Measurements from ENCODE around the gene EML3.
"Not testable (repeated sequence)": the region's sequence is repeated elsewhere in the genome, so short reads cannot be mapped to it uniquely, and the experiment has no call there.

Gene EML3

GRCh38 chr11:62621027-62621566 is 8.5 kb upstream of the EML3 start:
- in situ Hi-C loops (cut with MboI; ENCODE audit: low sequenced_read_pairs): no loop called here

GRCh38 chr11:62616957-62617356 is 4.4 kb upstream of the EML3 start:
- in situ Hi-C loops (cut with MboI; ENCODE audit: low sequenced_read_pairs): not testable (repeated sequence)

DNA sequence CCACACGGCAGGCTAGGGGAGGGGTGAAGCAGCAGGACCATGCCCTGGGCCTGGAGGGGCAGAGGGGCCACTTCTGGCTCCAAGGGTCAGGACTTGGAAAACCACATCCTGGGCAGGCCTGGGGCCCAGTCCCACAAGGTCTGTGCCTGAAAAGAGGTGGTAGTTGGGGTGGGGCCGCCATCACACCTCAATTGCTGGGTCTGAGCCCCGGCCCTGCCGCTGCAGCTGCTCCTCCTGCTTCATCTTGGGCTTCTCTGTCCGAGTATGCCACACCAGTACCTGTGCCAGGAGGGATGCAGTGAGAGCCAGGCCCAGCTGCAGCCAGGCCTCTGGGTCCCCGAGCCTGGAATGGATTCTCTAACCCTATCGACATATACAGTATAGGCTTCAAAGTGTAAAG is 2.9 kb upstream of the EML3 start:
- in situ Hi-C loops (cut with MboI; ENCODE audit: low sequenced_read_pairs): no loop called here

- in situ Hi-C loops (cut with MboI; ENCODE audit: low sequenced_read_pairs): no loop called here
Measured at GRCh38 chr11:62614275-62614674, 1.7 kb upstream of the EML3 start.

DNA sequence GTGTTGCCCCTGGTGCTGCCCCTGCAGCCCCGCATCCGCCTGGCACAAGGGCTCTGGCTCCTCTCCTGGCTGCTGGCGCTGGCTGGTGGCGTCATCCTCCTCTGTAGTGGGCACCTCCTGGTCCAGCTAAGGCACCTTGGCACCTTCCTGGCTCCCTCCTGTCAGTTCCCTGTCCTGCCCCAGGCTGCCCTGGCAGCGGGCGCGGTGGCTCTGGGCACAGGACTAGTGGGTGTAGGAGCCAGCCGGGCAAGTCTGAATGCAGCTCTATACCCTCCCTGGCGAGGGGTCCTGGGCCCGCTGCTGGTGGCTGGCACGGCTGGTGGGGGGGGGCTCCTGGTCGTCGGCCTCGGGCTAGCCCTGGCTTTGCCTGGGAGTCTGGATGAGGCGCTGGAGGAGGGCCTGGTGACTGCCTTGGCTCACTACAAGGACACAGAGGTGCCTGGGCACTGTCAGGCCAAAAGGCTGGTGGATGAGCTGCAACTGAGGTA is 760 bp upstream of the EML3 start:
- in situ Hi-C loops (cut with MboI; ENCODE audit: low sequenced_read_pairs): no loop called here

GRCh38 chr11:62611705-62612365 is 740 bp downstream of the EML3 start:
- in situ Hi-C loops (cut with MboI; ENCODE audit: low sequenced_read_pairs): no loop called here

GRCh38 chr11:62610814-62611704 is 1.5 kb downstream of the EML3 start:
- in situ Hi-C loops (cut with MboI; ENCODE audit: low sequenced_read_pairs): no loop called here

- in situ Hi-C loops (cut with MboI; ENCODE audit: low sequenced_read_pairs): no loop called here
Measured at GRCh38 chr11:62610403-62610802, 2.2 kb downstream of the EML3 start.

DNA sequence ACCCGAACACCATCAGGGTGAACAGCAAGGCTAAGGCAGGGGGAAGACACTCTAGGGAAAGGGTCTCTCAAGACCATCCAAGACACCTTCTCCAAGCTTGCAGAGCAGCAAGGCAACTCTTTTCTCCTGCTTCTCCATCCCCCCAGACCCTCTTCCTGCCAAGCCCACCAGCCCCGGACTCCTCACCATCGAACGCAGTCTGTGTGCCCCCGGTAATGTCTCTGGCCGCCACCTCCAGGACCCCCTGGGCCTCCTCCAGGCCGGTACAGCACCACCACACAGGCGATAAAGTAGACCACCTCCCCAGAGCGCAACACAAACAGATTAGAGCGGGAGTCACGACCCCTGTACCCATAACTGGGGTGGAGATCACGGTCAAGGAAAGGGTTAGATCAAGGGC is 3.8 kb downstream of the EML3 start:
- in situ Hi-C loops (cut with MboI; ENCODE audit: low sequenced_read_pairs): no loop called here

- in situ Hi-C loops (cut with MboI; ENCODE audit: low sequenced_read_pairs): no loop called here
Measured at GRCh38 chr11:62607714-62608113, 4.9 kb downstream of the EML3 start.

DNA sequence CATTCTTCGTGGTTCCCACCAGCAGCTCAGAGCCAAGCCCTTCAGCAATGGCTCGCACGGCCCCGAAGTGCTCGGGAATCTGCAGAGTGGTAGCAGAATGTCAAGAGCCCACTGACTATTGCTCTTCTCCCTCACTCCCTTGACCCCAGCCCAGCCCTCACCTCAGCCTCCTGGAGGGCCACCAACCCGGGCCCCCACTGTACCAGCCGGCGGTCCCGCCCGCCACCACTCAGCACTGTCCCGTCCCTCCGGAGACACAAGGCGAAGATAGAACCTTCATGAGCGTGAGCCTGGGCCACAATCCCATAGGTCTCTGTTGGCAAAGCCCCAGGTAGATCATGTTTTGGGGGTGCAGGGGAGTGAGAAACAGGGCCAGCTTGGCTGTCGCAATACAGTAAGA is 6.7 kb downstream of the EML3 start:
- in situ Hi-C loops (cut with MboI; ENCODE audit: low sequenced_read_pairs): no loop called here

- in situ Hi-C loops (cut with MboI; ENCODE audit: low sequenced_read_pairs): no loop called here
Measured at GRCh38 chr11:62605467-62605866, 7.1 kb downstream of the EML3 start.

DNA sequence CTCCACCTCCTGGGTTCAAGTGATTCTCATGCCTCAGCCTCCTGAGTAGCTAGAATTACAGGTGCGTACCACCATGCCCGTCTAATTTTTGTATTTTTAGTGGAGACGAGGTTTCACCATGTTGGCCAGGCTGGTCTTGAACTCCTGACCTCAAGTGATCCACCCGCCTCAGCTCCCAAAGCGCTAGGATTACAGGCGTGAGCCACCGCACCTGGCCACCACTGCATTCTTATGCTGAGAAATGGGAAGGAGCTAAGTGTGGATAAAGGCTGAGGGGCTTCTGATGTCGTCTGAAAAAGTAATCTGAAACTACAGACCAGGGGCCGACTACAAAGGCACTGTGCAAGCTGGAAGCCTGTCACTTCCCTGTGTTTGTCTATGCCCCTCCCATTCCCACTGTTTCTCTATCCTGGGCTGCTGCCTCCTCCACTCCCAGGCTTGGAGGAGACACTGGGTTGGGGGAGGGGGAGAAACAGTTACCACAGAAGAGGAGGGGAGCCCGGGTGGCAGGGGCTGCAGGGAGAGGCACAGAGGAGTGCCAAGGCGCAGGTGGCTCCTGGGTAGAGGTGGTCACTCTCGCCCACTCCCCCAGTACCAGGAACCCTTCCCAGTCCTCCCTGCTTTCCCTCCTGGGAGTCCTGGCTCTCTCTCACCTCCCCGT is 8.0 kb downstream of the EML3 start:
- in situ Hi-C loops (cut with MboI; ENCODE audit: low sequenced_read_pairs): no loop called here

- in situ Hi-C loops (cut with MboI; ENCODE audit: low sequenced_read_pairs): no loop called here
Measured at GRCh38 chr11:62603776-62604299, 8.7 kb downstream of the EML3 start.

DNA sequence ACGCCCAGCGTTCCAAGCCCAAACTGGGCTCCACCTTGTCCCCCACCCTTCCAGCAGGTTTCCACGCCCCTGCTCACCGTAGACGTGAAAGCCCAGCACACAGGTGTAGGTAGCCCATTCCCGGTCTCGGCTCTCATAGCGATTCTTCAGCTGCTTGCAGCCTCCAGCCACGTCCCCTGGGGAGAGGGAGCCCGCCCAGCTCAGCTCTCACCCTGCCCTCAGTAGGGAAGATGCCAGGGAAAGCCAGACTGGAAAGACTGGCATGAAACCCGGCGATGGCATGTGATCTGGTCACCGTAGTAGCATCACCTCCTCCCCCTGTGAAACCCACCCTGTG is 9.5 kb downstream of the EML3 start:
- in situ Hi-C loops (cut with MboI; ENCODE audit: low sequenced_read_pairs): no loop called here

GRCh38 chr11:62602141-62603071 is 10.2 kb downstream of the EML3 start:
- in situ Hi-C loops (cut with MboI; ENCODE audit: low sequenced_read_pairs): no loop called here

DNA sequence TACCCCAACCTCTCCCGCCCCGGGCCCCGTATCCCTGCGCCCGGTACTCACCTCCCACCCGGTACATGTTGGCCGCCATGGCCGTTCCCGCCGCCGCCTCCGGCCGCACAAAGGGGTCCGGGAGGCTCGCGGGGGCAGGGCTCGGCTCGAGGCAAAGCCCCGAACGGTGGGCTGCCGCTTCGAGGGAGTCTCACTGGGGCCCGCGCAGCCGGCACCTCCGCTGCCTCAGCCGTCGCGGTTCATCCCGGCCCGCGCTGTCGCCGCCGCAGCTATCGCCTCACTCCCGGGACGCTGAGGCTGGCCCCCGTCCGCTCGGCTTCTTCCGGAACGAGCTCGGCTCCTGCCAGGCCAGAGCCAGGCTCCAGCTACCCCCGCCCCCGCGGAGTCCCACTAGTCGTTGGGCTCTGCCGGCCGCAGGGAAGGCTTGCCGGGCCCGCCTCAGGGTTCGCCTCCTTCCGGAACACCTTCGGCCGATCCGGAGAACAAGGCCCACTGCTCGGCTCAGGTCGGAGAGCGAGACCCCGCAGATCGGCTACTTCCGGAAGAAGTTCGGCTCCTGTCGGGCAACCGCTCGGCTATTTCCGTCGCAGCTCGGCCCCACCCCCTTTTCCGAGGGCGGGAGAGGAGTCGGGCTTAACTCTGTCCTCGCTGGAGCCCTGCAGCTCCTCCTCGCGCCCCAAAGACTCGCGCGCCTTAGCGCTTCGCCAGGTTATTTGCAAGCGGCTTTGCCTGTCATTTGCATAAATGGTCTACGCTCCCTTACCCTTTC is 11.0 kb downstream of the EML3 start, which contains the start of gene MTA2:
MTA2 (minus strand) TSS at position 494 of the 769 bp plus-strand sequence; CDS start at position 79, 415 bp downstream.
- in situ Hi-C loops (cut with MboI; ENCODE audit: low sequenced_read_pairs): no loop called here

GRCh38 chr11:62601122-62601371 is 11.5 kb downstream of the EML3 start:
- in situ Hi-C loops (cut with MboI; ENCODE audit: low sequenced_read_pairs): no loop called here

GRCh38 chr11:62600367-62601121 is 12.0 kb downstream of the EML3 start:
- in situ Hi-C loops (cut with MboI; ENCODE audit: low sequenced_read_pairs): no loop called here

All from HL-60/S4 treated with retinoic acid at 250 ng/mL for 4 days and 3 days (cell line).